Mesendoderm (in vitro differentiated cells): Measurements from ENCODE around the gene TMEM59L.

Source experiments
- DNase-seq: peaks from one replicate; pipeline ENCODE4 v3.0.0; 2013
- H2AK5ac ChIP-seq: 2 replicates; pipeline ENCODE4 v1.6.1; 2013; ENCODE audit warnings: low read length, inconsistent platforms
- H2BK120ac ChIP-seq: 2 replicates; pipeline ENCODE4 v1.6.1; 2013; ENCODE audit warnings: low read depth, mild to moderate bottlenecking, low read length, moderate library complexity, mixed read lengths
- H2BK15ac ChIP-seq: replicated peaks from 2 replicates; pipeline ENCODE4 v1.6.1; 2013; ENCODE audit warnings: low read depth, mild to moderate bottlenecking, moderate library complexity
- H2BK5ac ChIP-seq: 2 replicates; pipeline ENCODE4 v1.6.1; 2013; ENCODE audit warnings: low read length, inconsistent platforms
- H3K18ac ChIP-seq: 2 replicates; pipeline ENCODE4 v1.6.1; 2013; ENCODE audit warnings: mild to moderate bottlenecking, low read length, mixed read lengths
- H3K23ac ChIP-seq: one replicate; pipeline ENCODE4 v1.6.1; 2013; ENCODE audit warnings: low read length
- H3K27ac ChIP-seq: 2 replicates; pipeline ENCODE4 v1.5.1; 2013; ENCODE audit warnings: low read depth, mild to moderate bottlenecking, inconsistent platforms, low read length, moderate library complexity
- H3K27me3 ChIP-seq: 2 replicates; pipeline ENCODE4 v1.6.1; 2013; ENCODE audit warnings: low read length, control low read depth, mild to moderate bottlenecking, inconsistent platforms; ENCODE audit not compliant: insufficient read depth, poor library complexity
- H3K36me3 ChIP-seq: 2 replicates; pipeline ENCODE4 v1.6.1; 2013; ENCODE audit warnings: low read length, inconsistent platforms; ENCODE audit not compliant: control insufficient read depth, insufficient read depth
- H3K4ac ChIP-seq: one replicate; pipeline ENCODE4 v1.6.1; 2013; ENCODE audit warnings: low read depth, mild to moderate bottlenecking, low read length, moderate library complexity
- H3K4me1 ChIP-seq: 2 replicates; pipeline ENCODE4 v1.6.1; 2013; ENCODE audit warnings: low read depth, low read length, inconsistent platforms; ENCODE audit not compliant: control insufficient read depth
- H3K4me2 ChIP-seq: 2 replicates; pipeline ENCODE4 v1.6.1; 2013; ENCODE audit warnings: low read length
- H3K4me3 ChIP-seq: 2 replicates; pipeline ENCODE4 v1.5.1; 2013; ENCODE audit warnings: mild to moderate bottlenecking, low read length
- H3K56ac ChIP-seq: one replicate; pipeline ENCODE4 v1.6.1; 2013; ENCODE audit warnings: low read length
- H3K79me1 ChIP-seq: 2 replicates; pipeline ENCODE4 v1.6.1; 2013; ENCODE audit warnings: low read length, inconsistent platforms
- H3K79me2 ChIP-seq: 2 replicates; pipeline ENCODE4 v1.6.1; 2013; ENCODE audit warnings: mild to moderate bottlenecking, low read length; ENCODE audit not compliant: control insufficient read depth, insufficient read depth
- H3K9ac ChIP-seq: 2 replicates; pipeline ENCODE4 v1.6.1; 2013; ENCODE audit warnings: low read length, inconsistent platforms
- H4K5ac ChIP-seq: one replicate; pipeline ENCODE4 v1.6.1; 2013; ENCODE audit warnings: low read length
- H4K8ac ChIP-seq: one replicate; pipeline ENCODE4 v1.6.1; 2013; ENCODE audit warnings: low read depth, mild to moderate bottlenecking, control low read depth, low read length, moderate library complexity
- WGBS: extraction: QIAGEN DNeasy Blood & Tissue Kit; methylation state at CpG from one replicate; pipeline ENCODE4 v1.1.7; 2013; ENCODE audit warnings: low lambda C conversion rate, missing lambda C conversion rate; ENCODE audit not compliant: insufficient coverage; ENCODE audit errors: extremely low coverage; 5-methylcytosine and 5-hydroxymethylcytosine counted together

The TMEM59L gene

GRCh38 chr19:18660939-18661670 is 48.4 kb downstream of the TMEM59L start:
- Histone ChIP-seq H3K4me3 (no peak overlapping the region), H3K27me3 (no peaks in the 10 kb centered on the region), H2BK120ac (no peak overlapping the region), H4K8ac (no peak overlapping the region), H2BK15ac (no peak overlapping the region), H2AK5ac (no peak overlapping the region), H3K4me2 (no peak overlapping the region), H3K56ac (no peak overlapping the region), H2BK5ac (no peak overlapping the region), H3K36me3 (no peaks in the 10 kb centered on the region), H4K5ac (no peak overlapping the region), H3K18ac (no peak overlapping the region), H3K23ac (no peak overlapping the region), H3K79me2 (no peaks in the 10 kb centered on the region), H3K4me1 (no peaks in the 10 kb centered on the region), H3K9ac (no peak overlapping the region), H3K4ac (no peak overlapping the region), H3K79me1 (no peaks in the 10 kb centered on the region), H3K27ac (no peak overlapping the region)
- no peak for DNase-seq
- WGBS, result no CpG with 5 or more reads among the region's 10 CpGs

GRCh38 chr19:18662972-18663732 is 50.5 kb downstream of the TMEM59L start:
- peak; percentile 35 for DNase-seq
- no peaks in the 10 kb centered on the region for H3K79me1 ChIP-seq
- H3K27me3 ChIP-seq, result no peaks in the 10 kb centered on the region
- H3K18ac ChIP-seq, result no peak overlapping the region
- no CpG with 5 or more reads among the region's 15 CpGs for WGBS
- no peak overlapping the region for H2BK120ac ChIP-seq
- no peak overlapping the region for H3K27ac ChIP-seq
- no peak overlapping the region for H3K4me2 ChIP-seq
- H3K4me1 ChIP-seq, result no peaks in the 10 kb centered on the region
- no peaks in the 10 kb centered on the region for H3K36me3 ChIP-seq
- no peak overlapping the region for H4K5ac ChIP-seq
- H2BK5ac ChIP-seq, result no peak overlapping the region
- no peak overlapping the region for H4K8ac ChIP-seq
- H2BK15ac ChIP-seq, result no peak overlapping the region
- no peak overlapping the region for H3K4me3 ChIP-seq
- peak overlapping the region; percentile 42 for H3K56ac ChIP-seq
- no peaks in the 10 kb centered on the region for H3K79me2 ChIP-seq
- no peak overlapping the region for H2AK5ac ChIP-seq
- H3K9ac ChIP-seq, result peak overlapping the region; percentile 7
- H3K4ac ChIP-seq, result no peak overlapping the region
- no peak overlapping the region for H3K23ac ChIP-seq

GRCh38 chr19:18663940-18664530 is 51.4 kb downstream of the TMEM59L start:
- no peak overlapping the region for H2AK5ac ChIP-seq
- H3K79me1 ChIP-seq, result no peaks in the 10 kb centered on the region
- H3K18ac ChIP-seq, result no peak overlapping the region
- no peak overlapping the region for H2BK5ac ChIP-seq
- no peak overlapping the region for H3K4ac ChIP-seq
- no peaks in the 10 kb centered on the region for H3K79me2 ChIP-seq
- H4K8ac ChIP-seq, result no peak overlapping the region
- H3K9ac ChIP-seq, result no peak overlapping the region
- H4K5ac ChIP-seq, result no peak overlapping the region
- no peaks in the 10 kb centered on the region for H3K27me3 ChIP-seq
- H3K56ac ChIP-seq, result no peak overlapping the region
- no CpG with 5 or more reads among the region's 14 CpGs for WGBS
- DNase-seq, result no peak
- no peaks in the 10 kb centered on the region for H3K4me1 ChIP-seq
- no peak overlapping the region for H2BK15ac ChIP-seq
- no peak overlapping the region for H3K27ac ChIP-seq
- no peak overlapping the region for H2BK120ac ChIP-seq
- H3K4me2 ChIP-seq, result no peak overlapping the region
- H3K36me3 ChIP-seq, result no peaks in the 10 kb centered on the region
- H3K23ac ChIP-seq, result no peak overlapping the region
- no peak overlapping the region for H3K4me3 ChIP-seq

GRCh38 chr19:18665771-18666202 is 53.1 kb downstream of the TMEM59L start:
- Histone ChIP-seq H3K4me2 (no peak overlapping the region), H2AK5ac (no peak overlapping the region), H3K4ac (no peak overlapping the region), H3K18ac (no peak overlapping the region), H3K56ac (no peak overlapping the region), H3K79me2 (no peaks in the 10 kb centered on the region), H3K79me1 (no peaks in the 10 kb centered on the region), H3K4me3 (no peak overlapping the region), H3K9ac (no peak overlapping the region), H4K8ac (no peak overlapping the region), H2BK15ac (no peak overlapping the region), H3K27ac (no peak overlapping the region), H2BK5ac (no peak overlapping the region), H4K5ac (no peak overlapping the region), H3K27me3 (no peaks in the 10 kb centered on the region), H3K36me3 (no peaks in the 10 kb centered on the region), H3K4me1 (no peaks in the 10 kb centered on the region), H2BK120ac (no peak overlapping the region), H3K23ac (no peak overlapping the region)
- no CpG with 5 or more reads among the region's 22 CpGs for WGBS
- no peak for DNase-seq

GRCh38 chr19:18666317-18666716 is 53.6 kb downstream of the TMEM59L start:
- Histone ChIP-seq H4K8ac (no peak overlapping the region), H3K79me1 (no peaks in the 10 kb centered on the region), H3K23ac (no peak overlapping the region), H3K4me1 (no peaks in the 10 kb centered on the region), H4K5ac (no peak overlapping the region), H3K36me3 (no peaks in the 10 kb centered on the region), H3K4me3 (no peak overlapping the region), H2BK5ac (no peak overlapping the region), H3K56ac (no peak overlapping the region), H3K4me2 (no peak overlapping the region), H2BK15ac (no peak overlapping the region), H3K9ac (no peak overlapping the region), H2AK5ac (no peak overlapping the region), H2BK120ac (no peak overlapping the region), H3K27ac (no peak overlapping the region), H3K27me3 (no peaks in the 10 kb centered on the region), H3K18ac (no peak overlapping the region), H3K79me2 (no peaks in the 10 kb centered on the region), H3K4ac (no peak overlapping the region)
- no CpG with 5 or more reads among the region's 12 CpGs for WGBS
- DNase-seq, result no peak
